Hepatocyte (in vitro differentiated cells): ENCODE data around the gene CDK10.

ENCODE experiments used
- CTCF ChIP-seq: fragments of 200-600 bp; sonication (generic); IDR thresholded peaks from 2 replicates; pipeline ENCODE4 v1.5.1; 2016; ENCODE audit warnings: antibody characterized with exemption, mild to moderate bottlenecking; ENCODE audit not compliant: poor library complexity
- EZH2 ChIP-seq: fragments of 200-600 bp; sonication (generic); IDR thresholded peaks from 2 replicates; pipeline ENCODE4 v1.6.1; 2016; ENCODE audit warnings: antibody characterized with exemption, mild to moderate bottlenecking, borderline replicate concordance
- EZH2phosphoT487 ChIP-seq: fragments of 200-600 bp; sonication (generic); IDR thresholded peaks from one replicate; pipeline ENCODE4 v1.6.1; 2018; ENCODE audit warnings: antibody characterized with exemption, mild to moderate bottlenecking, low read depth, moderate library complexity; ENCODE audit not compliant: unreplicated experiment, severe bottlenecking

DNA sequence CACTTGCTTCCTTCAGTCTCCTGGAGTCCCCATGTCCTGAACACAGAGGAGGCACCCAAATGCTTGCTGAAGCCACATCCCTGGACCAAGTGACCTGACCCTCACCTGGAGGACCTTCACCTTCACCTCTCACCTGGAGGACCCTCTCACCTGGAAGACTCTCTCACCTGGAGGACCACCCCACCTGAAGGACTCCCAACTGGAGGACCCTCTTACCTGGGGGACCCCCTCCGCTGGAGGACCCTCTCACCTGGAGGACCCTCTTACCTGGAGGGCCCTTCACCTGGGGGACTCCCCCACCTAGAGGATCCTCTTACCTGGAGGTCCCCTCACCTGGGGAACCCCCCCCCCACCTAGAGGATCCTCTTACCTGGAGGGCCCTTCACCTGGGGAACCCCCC is 573 bp upstream of the CDK10 start:
- TF ChIP-seq CTCF (no peak), EZH2 (no peak), EZH2phosphoT487 (no peak)
